Osteocyte (in vitro differentiated cells): ENCODE data around the gene HENMT1. TPM values are rescaled to one million over a fixed set of nuclear protein-coding genes. Genes with fewer than 3 reads are reported as not detected.

Source experiments
- DNase-seq: peaks from one replicate; pipeline ENCODE4 v3.0.0; 2021; ENCODE audit warnings: mixed read lengths; ENCODE audit not compliant: unreplicated experiment; ENCODE audit errors: extremely low spot score
- H3K27ac Mint-ChIP-seq: one replicate; pipeline ENCODE4 v1.8.0; 2021; ENCODE audit warnings: mild to moderate bottlenecking, mixed read lengths; ENCODE audit not compliant: unreplicated experiment
- H3K27me3 Mint-ChIP-seq: one replicate; pipeline ENCODE4 v1.8.0; 2021; ENCODE audit warnings: mixed read lengths; ENCODE audit not compliant: unreplicated experiment
- H3K36me3 Mint-ChIP-seq: one replicate; pipeline ENCODE4 v1.8.0; 2021; ENCODE audit warnings: mixed read lengths; ENCODE audit not compliant: unreplicated experiment
- H3K4me1 Mint-ChIP-seq: one replicate; pipeline ENCODE4 v1.8.0; 2021; ENCODE audit warnings: mixed read lengths; ENCODE audit not compliant: unreplicated experiment
- H3K4me3 Mint-ChIP-seq: one replicate; pipeline ENCODE4 v1.8.0; 2021; ENCODE audit warnings: mild to moderate bottlenecking, moderate library complexity, mixed read lengths; ENCODE audit not compliant: unreplicated experiment
- H3K9me3 Mint-ChIP-seq: one replicate; pipeline ENCODE4 v1.8.0; 2021; ENCODE audit warnings: mixed read lengths; ENCODE audit not compliant: unreplicated experiment
- total RNA-seq: library from RNA; stranded (reverse); gene quantifications from 2 replicates; pipeline ENCODE4 v1.2.1, GENCODE V29; 2021
- TF ChIP-seq, protein P1 (sequence below): fragments of 200-600 bp; sonication (generic); IDR thresholded peaks from 2 replicates; pipeline ENCODE4 v1.5.0; 2021; ENCODE audit warnings: antibody characterized with exemption, mild to moderate bottlenecking, moderate library complexity

The HENMT1 gene
- total RNA-seq, 1 donor from 2014 or later, result 7.2 TPM

DNA sequence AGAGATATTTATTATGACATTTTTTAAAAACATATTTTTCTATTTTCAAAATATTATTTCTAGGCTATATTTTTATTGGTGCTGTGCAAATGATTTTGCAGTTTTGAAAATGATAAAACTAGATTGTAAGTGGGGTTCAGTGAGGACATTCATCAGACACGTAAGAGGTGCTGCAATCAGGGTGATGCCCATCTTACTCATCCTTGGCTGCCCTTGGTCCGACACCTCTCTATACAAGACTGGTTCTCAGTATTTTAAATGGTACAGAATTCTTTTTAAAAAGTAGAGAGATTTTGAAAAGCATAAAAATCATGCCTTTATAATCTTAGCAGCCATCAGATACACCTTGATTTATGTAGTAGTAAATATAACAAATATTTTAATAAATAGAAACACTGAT, 24.0 kb downstream of the HENMT1 start:
- H3K9me3 Mint-ChIP-seq, result no peaks in the 10 kb centered on the region
- H3K36me3 Mint-ChIP-seq, result peaks cover 18% of the 10 kb centered on the region
- H3K27ac Mint-ChIP-seq, result no peak overlapping the region
- H3K4me3 Mint-ChIP-seq, result no peak overlapping the region
- DNase-seq, result no peak
- TF ChIP-seq, protein P1, sequence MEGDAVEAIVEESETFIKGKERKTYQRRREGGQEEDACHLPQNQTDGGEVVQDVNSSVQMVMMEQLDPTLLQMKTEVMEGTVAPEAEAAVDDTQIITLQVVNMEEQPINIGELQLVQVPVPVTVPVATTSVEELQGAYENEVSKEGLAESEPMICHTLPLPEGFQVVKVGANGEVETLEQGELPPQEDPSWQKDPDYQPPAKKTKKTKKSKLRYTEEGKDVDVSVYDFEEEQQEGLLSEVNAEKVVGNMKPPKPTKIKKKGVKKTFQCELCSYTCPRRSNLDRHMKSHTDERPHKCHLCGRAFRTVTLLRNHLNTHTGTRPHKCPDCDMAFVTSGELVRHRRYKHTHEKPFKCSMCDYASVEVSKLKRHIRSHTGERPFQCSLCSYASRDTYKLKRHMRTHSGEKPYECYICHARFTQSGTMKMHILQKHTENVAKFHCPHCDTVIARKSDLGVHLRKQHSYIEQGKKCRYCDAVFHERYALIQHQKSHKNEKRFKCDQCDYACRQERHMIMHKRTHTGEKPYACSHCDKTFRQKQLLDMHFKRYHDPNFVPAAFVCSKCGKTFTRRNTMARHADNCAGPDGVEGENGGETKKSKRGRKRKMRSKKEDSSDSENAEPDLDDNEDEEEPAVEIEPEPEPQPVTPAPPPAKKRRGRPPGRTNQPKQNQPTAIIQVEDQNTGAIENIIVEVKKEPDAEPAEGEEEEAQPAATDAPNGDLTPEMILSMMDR, result no peak
- H3K27me3 Mint-ChIP-seq, result no peaks in the 10 kb centered on the region
- H3K4me1 Mint-ChIP-seq, result peaks cover 18% of the 10 kb centered on the region

DNA sequence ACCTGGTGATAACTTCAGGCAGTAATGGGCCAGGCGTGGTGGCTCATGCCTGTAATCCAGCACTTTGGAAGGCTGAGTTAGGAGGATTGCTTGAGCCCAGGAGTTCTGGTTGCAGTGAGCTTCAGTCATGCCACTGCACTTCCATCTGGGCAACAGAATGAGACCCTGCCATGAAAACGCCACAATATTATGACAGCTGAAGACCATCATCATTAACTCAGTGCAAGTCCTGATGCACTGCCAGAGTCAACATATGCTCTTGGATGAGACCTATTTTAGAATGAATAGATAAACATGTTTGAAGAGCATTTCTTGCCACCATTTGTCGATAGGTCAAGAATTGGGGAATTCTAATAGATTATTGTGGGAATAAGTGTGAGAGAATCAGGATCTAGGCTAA, 26.4 kb downstream of the HENMT1 start:
- DNase-seq, result no peak
- no peak overlapping the region for H3K4me3 Mint-ChIP-seq
- peak overlapping the region; percentile 36 for H3K27ac Mint-ChIP-seq
- peaks cover 29% of the 10 kb centered on the region for H3K36me3 Mint-ChIP-seq
- TF ChIP-seq, protein P1, result no peak
- no peaks in the 10 kb centered on the region for H3K9me3 Mint-ChIP-seq
- H3K4me1 Mint-ChIP-seq, result peaks cover 18% of the 10 kb centered on the region
- no peaks in the 10 kb centered on the region for H3K27me3 Mint-ChIP-seq

DNA sequence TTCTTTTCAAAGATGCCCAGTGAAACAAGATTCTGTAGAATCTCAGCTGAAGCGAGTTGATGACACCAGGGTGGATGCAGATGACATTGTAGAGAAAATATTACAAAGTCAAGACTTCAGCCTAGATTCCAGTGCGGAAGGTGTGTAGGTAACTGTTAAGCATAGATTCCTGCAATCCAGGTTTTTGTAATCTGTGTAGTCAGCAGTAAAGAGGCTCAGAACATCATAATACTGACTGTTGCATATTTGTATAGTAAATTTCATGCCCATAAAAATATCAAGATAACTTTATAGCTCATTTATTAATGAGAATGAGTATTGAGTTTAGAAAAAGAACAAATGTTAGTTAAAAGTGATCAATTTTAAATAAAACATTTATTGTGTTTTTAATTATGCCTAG, 32.2 kb downstream of the HENMT1 start:
- H3K36me3 Mint-ChIP-seq, result peaks cover 26% of the 10 kb centered on the region
- no peaks in the 10 kb centered on the region for H3K9me3 Mint-ChIP-seq
- TF ChIP-seq, protein P1, result no peak
- no peak for DNase-seq
- no peak overlapping the region for H3K4me3 Mint-ChIP-seq
- H3K27ac Mint-ChIP-seq, result no peak overlapping the region
- no peaks in the 10 kb centered on the region for H3K27me3 Mint-ChIP-seq
- peaks cover 5% of the 10 kb centered on the region for H3K4me1 Mint-ChIP-seq

DNA sequence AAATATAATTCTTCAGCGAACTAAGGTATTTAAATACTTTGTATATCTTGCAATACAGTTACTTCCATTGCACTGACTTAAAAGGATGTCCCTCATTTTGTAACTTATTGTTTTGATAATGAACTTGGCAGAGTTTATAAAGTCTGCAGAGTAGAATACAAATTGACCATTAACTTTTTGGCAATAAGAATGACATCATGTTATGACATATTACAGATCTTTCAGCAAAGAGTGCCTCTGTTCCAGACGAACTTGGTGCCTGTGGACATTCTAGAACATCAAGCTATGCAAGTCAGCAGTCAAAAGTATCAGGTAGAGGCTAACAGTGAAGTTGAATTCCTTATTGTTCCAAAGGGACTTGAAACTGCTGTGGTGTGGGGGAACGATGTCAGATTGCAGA, 32.9 kb downstream of the HENMT1 start:
- Mint-ChIP-seq H3K27ac (no peak overlapping the region), H3K36me3 (peaks cover 23% of the 10 kb centered on the region), H3K9me3 (no peaks in the 10 kb centered on the region), H3K4me1 (peaks cover 4% of the 10 kb centered on the region), H3K4me3 (no peak overlapping the region), H3K27me3 (no peaks in the 10 kb centered on the region)
- no peak for DNase-seq
- TF ChIP-seq, protein P1, result no peak

DNA sequence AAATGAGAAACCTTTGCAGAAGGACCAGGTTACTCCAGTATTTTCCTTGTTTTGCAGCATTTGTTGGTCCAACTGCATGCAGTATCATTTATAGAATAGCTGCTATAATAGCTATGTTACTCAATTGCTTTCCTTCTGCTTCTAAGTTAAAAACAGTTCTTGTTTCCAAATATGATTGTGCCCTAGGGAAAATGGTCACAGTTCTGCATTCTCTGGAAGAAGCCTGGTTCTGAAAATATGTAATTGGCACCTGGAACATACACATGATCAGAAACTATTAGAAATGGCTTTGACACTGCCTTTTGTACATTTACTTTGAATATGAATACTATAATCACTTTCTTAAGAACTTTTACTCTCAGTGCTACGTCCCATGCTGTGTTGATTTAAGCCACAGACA, 33.6 kb downstream of the HENMT1 start:
- no peak for DNase-seq
- Mint-ChIP-seq H3K4me3 (no peak overlapping the region), H3K4me1 (peaks cover 4% of the 10 kb centered on the region), H3K27ac (no peak overlapping the region), H3K27me3 (no peaks in the 10 kb centered on the region), H3K36me3 (peaks cover 26% of the 10 kb centered on the region), H3K9me3 (no peaks in the 10 kb centered on the region)
- TF ChIP-seq, protein P1, result no peak
